HFF-Myc (cell line): ENCODE measurements around the gene TSC22D3.

Experiments used
- DNase-seq: peaks from one replicate; pipeline ENCODE4 v3.0.0-alpha.2; 2011; ENCODE audit warnings: low read depth; ENCODE audit errors: extremely low read depth
- H3K4me3 ChIP-seq: replicated peaks from 2 replicates; pipeline ENCODE4 v1.5.1; 2011; ENCODE audit warnings: low read depth, mild to moderate bottlenecking, control low read depth, low read length
- TF ChIP-seq, protein P1 (sequence below): IDR thresholded peaks from 2 replicates; pipeline ENCODE4 v1.5.1; 2012; ENCODE audit warnings: mild to moderate bottlenecking, low read depth, low read length, control low read depth; ENCODE audit errors: missing control alignments

The TSC22D3 gene

DNA sequence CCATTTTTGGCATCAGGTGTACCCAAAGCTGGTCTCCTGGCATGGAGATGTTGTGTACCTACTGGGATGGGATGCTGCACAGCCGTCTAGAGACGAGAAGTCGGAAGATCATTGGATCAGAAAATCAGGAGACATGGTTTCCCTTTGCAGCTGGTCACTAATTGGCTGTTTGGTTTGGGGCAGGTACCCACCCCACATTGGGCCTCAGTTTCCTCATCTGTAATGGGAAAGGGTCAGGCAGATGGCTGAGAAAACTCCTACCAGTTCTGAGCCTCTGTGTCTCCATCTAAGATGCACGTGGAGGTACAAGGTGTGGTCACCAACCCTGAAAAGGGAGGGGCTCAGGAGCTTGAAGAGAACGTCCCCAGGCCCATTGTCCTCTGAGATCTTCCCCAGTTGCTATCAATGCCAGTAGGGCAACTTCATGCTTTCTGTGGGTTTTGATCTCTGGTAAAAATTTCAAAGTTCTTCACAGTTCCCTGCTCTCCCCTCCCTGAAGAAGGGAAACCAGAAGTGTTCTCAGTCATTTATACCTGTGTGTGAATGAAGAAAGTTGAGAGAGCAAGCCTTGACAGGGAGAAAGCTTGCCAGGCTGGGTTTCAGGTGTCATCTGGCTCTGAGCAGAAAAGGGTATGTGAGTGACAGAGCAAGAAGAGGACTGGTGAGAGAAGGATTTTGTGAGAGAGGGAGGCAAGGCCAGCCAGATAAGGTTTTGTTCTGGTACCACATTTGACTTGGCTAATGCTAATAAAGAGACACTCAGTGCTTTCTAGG is 15.1 kb downstream of the TSC22D3 start:
- no peak for DNase-seq
- TF ChIP-seq, protein P1, sequence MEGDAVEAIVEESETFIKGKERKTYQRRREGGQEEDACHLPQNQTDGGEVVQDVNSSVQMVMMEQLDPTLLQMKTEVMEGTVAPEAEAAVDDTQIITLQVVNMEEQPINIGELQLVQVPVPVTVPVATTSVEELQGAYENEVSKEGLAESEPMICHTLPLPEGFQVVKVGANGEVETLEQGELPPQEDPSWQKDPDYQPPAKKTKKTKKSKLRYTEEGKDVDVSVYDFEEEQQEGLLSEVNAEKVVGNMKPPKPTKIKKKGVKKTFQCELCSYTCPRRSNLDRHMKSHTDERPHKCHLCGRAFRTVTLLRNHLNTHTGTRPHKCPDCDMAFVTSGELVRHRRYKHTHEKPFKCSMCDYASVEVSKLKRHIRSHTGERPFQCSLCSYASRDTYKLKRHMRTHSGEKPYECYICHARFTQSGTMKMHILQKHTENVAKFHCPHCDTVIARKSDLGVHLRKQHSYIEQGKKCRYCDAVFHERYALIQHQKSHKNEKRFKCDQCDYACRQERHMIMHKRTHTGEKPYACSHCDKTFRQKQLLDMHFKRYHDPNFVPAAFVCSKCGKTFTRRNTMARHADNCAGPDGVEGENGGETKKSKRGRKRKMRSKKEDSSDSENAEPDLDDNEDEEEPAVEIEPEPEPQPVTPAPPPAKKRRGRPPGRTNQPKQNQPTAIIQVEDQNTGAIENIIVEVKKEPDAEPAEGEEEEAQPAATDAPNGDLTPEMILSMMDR: no peak

DNA sequence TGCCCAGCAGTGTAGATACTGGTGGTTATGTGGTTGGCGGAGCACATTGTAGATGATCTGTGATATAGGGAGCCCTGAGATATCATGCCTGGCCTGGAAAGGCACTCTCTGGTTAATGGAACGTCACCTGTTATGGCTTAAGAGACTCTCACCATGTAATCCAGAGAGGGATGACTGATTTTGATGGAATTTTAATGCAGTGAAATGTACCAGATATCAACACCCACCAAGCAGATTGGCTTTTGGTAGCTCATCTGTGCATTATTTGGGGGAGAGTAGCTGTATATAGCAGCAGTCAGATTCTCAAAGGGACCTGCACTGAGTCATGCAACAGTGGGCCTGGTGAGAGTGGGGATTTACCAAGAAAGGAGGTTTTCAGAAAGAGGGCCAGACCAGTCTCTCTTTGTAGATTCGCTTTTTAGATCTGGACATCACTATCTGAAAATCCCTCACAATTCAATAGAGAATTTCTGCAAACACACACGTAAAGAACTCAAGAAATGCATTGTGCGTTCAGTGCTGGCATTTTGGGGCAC is 17.3 kb downstream of the TSC22D3 start:
- TF ChIP-seq, protein P1: no peak
- DNase-seq: no peak
- H3K4me3 ChIP-seq: no peak overlapping the region

More for the DNA sequence above, 15.1 kb downstream of the TSC22D3 start:
- H3K4me3 ChIP-seq: no peak overlapping the region

DNA sequence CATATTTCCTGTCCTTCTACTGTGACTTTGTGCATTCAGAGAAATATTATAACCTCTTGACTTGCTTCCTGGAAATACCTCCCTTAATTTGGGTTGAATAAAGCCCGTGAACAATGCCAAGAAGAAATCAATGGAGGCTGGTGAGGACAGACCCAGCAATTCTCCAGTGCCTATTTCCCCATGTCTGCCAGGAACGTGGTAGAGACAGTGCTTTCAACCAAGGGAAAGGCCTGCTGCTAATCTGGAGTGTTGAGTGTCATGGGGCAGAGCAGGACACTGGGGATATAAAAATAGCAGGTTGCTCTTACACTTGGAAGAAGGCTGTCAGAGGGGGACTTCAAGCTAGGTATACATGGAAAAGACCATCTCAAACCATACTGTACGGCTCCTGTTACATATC is 19.9 kb downstream of the TSC22D3 start:
- no peak for DNase-seq
- TF ChIP-seq, protein P1: no peak
- H3K4me3 ChIP-seq: no peak overlapping the region

DNA sequence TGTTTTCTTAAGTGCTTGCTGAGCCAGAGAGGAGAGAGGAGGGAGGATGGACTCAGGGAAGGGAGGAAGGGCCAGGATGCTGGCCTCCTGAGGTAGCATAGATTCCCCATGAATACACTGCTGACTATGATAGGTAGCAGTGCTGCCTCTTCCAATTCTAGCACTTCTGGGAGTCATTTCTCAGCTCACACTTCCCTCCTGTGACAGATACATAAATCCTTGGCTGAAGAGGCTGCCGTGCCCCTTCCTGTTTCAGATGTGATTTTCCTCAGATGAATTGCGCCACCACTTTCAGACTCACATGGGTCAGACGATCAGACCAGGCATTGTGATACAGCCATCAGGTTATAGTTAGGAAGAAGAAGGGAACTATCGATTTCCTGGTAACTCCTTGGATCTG is 22.4 kb downstream of the TSC22D3 start:
- DNase-seq: no peak
- TF ChIP-seq, protein P1: no peak
- no peak overlapping the region for H3K4me3 ChIP-seq

DNA sequence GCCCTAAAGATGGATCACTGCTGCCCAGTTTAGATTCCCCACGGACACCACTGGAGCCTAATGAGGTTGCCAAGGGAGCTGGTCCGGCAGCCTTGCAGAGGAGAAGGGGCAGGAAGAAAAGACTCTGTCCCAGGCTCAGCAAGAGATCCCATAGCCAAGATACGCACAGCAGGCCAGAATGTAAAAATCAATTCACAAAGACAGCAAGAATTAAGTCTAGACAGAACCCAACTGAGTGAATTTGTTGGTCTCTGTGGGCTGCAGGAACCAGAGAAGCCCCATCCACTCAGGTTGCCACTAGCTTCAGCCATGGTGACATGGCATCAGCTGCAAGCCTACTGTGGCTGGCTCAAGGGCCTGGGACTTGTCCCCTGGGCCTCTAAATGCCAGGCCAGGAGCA is 22.9 kb downstream of the TSC22D3 start:
- DNase-seq: no peak
- TF ChIP-seq, protein P1: no peak
- H3K4me3 ChIP-seq: no peak overlapping the region

DNA sequence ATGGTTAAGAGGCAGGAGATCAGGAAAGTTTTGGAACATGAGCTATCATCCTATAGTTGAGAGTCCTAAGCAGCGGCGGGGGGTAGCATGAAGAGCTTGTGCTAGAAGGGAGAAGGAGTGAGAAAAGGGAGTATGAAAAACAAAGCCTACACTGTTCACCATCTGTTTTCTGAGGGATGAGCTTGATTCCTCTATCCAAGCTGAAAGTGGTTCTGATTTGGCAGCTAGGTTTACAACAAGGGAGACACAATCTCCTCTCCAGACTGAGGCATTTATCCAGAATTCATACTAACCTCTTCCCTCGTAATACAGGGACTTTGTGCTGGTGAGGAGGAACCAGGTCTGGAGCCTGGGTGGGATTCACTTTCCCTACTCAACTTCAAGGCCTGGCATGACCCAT is 23.5 kb downstream of the TSC22D3 start:
- TF ChIP-seq, protein P1: no peak
- no peak overlapping the region for H3K4me3 ChIP-seq
- no peak for DNase-seq
